ENCODE results near the gene TMEM26.

- no peak for TF ChIP-seq CTCF (IDR thresholded peaks at IDR 0.05)
- no peak for TF ChIP-seq ZFX (IDR thresholded peaks at IDR 0.05; ENCODE audit: borderline replicate concordance)
These were observed 17.6 kb upstream of the TMEM26 start for GRCh38 chr10:61470740-61471139.
